ENCODE data around the gene CAMTA2.
A peak's percentile ranks its signal among the peaks of the same experiment; 100 is the strongest.

CAMTA2 gene

DNA sequence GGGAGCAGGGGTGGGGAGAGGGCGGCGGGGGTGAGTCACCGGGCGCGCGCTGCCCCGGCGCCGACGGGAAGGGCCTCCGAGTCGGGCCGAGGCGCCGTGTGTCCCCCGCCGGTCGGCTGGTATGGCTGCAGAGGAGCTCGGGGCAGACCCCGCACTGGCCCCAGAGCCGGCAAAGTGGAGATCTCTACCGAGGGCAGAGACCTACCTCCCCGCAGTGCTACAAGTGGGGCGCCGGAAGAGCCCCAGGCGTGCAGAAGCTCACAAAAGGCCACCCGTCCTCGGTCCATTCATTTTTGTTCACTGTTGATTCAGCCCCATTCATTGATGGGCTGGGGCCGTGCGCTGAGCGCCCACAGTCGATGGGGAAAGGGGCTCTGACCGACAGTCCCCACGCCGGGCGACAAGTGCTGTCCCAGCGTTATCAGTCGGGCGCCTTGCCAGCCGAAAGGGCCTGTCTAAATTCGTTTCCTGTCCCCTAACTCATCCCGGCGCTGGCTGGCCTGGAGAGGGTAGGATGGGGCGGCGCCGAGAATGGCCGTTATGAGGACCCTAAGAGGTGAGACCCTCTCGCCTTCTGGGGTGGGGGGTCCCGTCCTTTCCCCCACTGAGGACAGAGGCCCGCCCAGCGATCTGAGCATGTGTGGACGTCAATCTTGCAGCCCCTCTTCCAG lies 37.3 kb downstream of the CAMTA2 start:
- TF ChIP-seq, protein P1, sequence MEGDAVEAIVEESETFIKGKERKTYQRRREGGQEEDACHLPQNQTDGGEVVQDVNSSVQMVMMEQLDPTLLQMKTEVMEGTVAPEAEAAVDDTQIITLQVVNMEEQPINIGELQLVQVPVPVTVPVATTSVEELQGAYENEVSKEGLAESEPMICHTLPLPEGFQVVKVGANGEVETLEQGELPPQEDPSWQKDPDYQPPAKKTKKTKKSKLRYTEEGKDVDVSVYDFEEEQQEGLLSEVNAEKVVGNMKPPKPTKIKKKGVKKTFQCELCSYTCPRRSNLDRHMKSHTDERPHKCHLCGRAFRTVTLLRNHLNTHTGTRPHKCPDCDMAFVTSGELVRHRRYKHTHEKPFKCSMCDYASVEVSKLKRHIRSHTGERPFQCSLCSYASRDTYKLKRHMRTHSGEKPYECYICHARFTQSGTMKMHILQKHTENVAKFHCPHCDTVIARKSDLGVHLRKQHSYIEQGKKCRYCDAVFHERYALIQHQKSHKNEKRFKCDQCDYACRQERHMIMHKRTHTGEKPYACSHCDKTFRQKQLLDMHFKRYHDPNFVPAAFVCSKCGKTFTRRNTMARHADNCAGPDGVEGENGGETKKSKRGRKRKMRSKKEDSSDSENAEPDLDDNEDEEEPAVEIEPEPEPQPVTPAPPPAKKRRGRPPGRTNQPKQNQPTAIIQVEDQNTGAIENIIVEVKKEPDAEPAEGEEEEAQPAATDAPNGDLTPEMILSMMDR (conservative IDR thresholded peaks at IDR 0.05; ENCODE audit: low read depth, low read length) = no peak
- peak overlapping the region; percentile 45 for H3K4me3 ChIP-seq (ENCODE audit: low read depth, low read length)
- DNase-seq (ENCODE audit: low read depth) = no peak

DNA sequence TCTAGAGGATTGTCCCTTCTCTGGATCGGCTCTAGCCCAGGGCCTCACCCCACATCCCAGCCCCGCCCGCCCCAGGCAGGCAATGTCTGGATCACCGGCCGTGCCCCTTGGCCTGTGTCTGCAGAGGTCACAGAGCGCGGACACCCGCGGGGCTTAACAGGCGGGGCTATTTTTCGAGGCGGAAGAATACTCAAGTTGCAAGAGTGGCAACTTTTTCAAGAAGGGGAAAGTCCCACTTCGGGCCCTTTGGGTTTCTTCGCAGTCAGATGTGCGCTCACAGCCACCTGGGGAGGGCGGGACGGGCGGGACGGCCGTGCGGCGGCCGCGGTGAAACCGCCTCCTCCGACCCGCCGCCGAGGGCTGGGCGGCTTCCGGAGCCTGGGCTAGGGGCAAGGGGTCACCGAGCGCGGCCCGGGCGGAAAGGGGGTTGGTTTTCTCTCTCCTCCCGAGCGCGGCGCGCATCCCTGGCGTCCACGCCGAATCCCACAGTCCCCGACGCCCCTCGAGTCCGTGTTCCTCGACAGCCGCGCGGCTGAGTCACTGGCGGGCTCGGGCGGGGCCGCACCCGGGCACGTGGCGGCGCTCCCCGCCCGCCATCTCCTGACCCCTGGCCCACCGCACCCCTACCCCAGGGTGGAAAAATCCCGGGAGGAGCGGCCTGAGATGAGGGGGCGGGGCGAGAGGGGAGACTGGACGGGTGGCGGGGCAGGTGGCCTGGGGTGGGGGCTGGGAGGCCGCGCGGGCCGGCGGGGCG lies 38.0 kb downstream of the CAMTA2 start:
- peak overlapping the region; percentile 99 for H3K4me3 ChIP-seq (ENCODE audit: low read depth, low read length)
- peak; percentile 84 for DNase-seq (ENCODE audit: low read depth)
- TF ChIP-seq, protein P1 (conservative IDR thresholded peaks at IDR 0.05; ENCODE audit: low read depth, low read length) = no peak

DNA sequence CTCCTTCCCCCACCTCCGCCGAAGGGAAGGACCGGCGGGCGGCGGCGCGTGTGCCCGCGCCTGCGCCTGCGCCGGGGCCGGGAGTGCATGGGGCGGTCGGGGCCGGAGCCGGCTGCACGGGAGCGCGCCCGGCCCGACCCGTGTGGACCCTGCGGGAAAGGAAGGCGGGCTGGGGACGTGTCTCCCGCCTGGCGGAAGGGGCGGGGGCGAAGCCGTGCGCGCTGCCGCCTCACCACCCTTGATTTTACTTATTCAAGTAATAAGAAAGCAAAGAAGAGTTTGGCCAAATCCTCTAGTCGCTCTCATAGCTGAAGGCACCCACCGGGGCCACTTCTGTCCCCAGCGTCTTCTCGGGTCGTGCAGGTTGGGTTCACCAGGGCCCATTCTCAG lies 38.5 kb downstream of the CAMTA2 start:
- peak; percentile 94 for DNase-seq (ENCODE audit: low read depth)
- peak overlapping the region; percentile 99 for H3K4me3 ChIP-seq (ENCODE audit: low read depth, low read length)
- TF ChIP-seq, protein P1 (conservative IDR thresholded peaks at IDR 0.05; ENCODE audit: low read depth, low read length) = no peak

DNA sequence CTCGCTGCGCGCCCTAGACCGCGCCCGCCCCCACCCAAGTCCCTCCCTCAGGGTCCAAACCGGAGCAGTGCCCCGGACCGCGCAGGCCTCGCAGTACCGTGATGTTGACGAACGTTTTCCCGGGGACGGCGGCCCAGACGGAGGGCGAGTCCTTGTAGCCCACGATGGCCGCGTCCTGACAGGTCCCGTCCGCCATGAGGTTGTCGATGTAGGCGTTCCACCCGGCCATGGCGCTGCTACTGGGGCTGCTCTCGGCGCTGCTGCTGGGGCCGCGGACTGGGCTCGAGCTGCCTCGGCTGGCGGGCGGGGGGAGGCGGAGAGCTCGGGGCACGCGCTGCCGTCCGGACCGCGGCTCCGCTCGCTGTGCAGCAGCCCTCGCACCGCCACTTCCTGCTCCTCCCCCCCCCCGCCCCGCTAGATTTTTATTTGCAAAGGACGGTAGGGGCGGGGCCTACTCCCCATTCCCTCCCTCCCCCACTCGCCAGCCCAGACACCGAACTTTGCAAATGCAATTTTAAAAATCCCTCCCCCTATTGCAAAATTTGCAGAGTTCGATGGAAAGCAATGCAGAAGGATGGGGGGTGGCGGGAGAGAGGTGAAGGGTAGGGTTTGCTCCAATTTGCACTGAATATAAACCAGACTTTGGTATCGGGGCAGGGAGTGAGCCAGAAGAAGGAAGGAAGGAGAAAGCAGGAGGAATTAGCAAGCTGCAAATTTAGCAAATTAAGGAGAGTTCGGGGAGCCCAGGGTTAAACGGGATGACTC lies 39.1 kb downstream of the CAMTA2 start, which contains the start of gene PFN1:
TSS of gene PFN1 (minus strand) at position 365 of the 765 bp plus-strand sequence. CDS start at position 229, 136 bp downstream.
- TF ChIP-seq, protein P1 (conservative IDR thresholded peaks at IDR 0.05; ENCODE audit: low read depth, low read length) = no peak
- H3K4me3 ChIP-seq (ENCODE audit: low read depth, low read length) = peak within 1 kb of the TSS; percentile 99
- peak; percentile 97 for DNase-seq (ENCODE audit: low read depth)

DNA sequence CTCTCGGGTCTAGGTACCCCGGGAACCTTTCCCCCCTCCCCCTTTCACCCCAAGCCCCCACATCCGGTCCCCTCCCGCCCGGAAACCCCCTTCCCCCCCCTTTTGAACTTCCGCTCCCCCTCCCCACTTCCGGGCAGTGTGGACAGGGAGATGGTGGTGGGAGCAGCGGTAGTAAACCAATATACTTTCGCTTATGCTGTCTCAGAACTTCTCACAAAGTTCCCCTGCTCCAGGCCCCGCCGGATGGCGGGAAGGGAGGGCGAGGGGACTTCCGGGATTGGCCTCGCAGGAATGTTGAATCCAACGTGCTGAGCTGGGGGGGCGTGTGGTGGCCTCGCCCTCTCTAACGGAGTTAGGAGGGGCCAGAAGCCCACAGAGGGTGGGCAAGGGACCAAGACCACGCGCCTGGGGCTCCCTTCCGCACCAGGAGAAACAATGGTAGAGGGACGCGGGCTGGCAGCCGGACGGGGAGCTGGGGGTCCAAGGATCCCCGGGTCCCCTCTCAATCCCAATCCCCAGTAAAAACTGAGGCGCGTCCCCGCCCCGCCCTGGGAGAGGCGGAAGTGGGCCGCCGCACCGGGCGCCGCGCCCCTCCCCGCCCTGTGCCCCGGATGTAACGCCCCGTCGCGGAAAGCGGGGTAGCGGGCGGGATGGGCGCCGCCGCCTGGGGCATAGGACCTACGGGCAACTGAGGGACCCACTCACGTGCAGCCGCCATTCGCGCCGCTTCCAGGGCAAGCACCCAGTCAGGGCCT lies 39.9 kb downstream of the CAMTA2 start:
- DNase-seq (ENCODE audit: low read depth) = peak; percentile 64
- peak overlapping the region; percentile 99 for H3K4me3 ChIP-seq (ENCODE audit: low read depth, low read length)
- TF ChIP-seq, protein P1 (conservative IDR thresholded peaks at IDR 0.05; ENCODE audit: low read depth, low read length) = no peak

DNA sequence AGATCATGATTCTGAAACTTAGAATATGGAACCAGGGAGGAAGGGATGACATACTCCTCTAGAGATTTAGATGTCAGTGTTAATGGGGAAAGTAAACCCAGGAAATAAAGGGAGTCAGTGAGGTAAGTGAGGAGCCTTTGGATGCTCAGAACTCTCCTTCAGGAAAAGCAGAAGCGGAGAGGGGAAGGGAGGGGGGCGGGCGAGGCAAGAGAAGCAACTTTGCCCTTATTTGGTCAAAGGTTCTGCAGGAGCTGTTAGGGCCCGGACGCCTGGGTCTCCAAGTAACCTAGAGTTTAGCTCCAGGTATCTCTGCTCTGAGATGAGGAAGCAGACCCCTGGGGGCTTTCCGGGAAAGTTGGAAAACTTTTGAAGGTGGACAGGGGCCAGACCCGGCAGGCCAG lies 40.5 kb downstream of the CAMTA2 start:
- TF ChIP-seq, protein P1 (conservative IDR thresholded peaks at IDR 0.05; ENCODE audit: low read depth, low read length) = no peak
- no peak for DNase-seq (ENCODE audit: low read depth)
- peak overlapping the region; percentile 99 for H3K4me3 ChIP-seq (ENCODE audit: low read depth, low read length)

Data from choroid plexus epithelial cell (primary cell).